Aorta (tissue), 5 donors: ENCODE measurements around the gene TLCD3A. TPM values are rescaled to one million over a fixed set of nuclear protein-coding genes. Genes with fewer than 3 reads are reported as not detected.
A peak's percentile ranks its signal among the peaks of the same experiment; 100 is the strongest.

Experiments used
- ATAC-seq: fragments of 200-7000 bp; cut with Tn5 transposase; one replicate; pipeline ENCODE4 v1.9.1; 2022; ENCODE audit warnings: moderate library complexity; ENCODE audit not compliant: low FRiP score
- DNase-seq, 2 donors: peaks; one replicate each; pipeline ENCODE4 v3.0.0-alpha.2; 2020
- H3K27ac ChIP-seq, 2 donors: one replicate each; pipeline ENCODE4 v1.5.1; 2013; ENCODE audit warnings: low read length in 2 of 2, mild to moderate bottlenecking in 2 of 2, moderate library complexity in 2 of 2, control low read depth in 1 of 2, inconsistent platforms in 1 of 2, low read depth in 1 of 2
- H3K27me3 ChIP-seq, 2 donors: one replicate each; pipeline ENCODE4 v1.6.1; 2013; ENCODE audit warnings: control low read depth in 1 of 2, low read length in 1 of 2, mild to moderate bottlenecking in 1 of 2, moderate library complexity in 1 of 2; ENCODE audit not compliant: insufficient read depth in 2 of 2, control insufficient read depth in 1 of 2
- H3K36me3 ChIP-seq, 2 donors: one replicate each; pipeline ENCODE4 v1.6.1; 2013; ENCODE audit warnings: control low read depth in 1 of 2, low read length in 1 of 2, mild to moderate bottlenecking in 1 of 2; ENCODE audit not compliant: insufficient read depth in 2 of 2, control insufficient read depth in 1 of 2
- H3K4me1 ChIP-seq, 2 donors: one replicate each; pipeline ENCODE4 v1.6.1; 2013; ENCODE audit warnings: low read length in 2 of 2, control low read depth in 1 of 2, mild to moderate bottlenecking in 1 of 2, moderate library complexity in 1 of 2; ENCODE audit not compliant: insufficient read depth in 2 of 2, control insufficient read depth in 1 of 2
- H3K4me3 ChIP-seq, 2 donors: one replicate each; pipeline ENCODE4 v1.5.1; 2013; ENCODE audit warnings: low read length in 2 of 2, control low read depth in 1 of 2, mild to moderate bottlenecking in 1 of 2
- H3K9me3 ChIP-seq: one replicate; pipeline ENCODE4 v1.6.1; 2013; ENCODE audit warnings: mild to moderate bottlenecking, low read length; ENCODE audit not compliant: control insufficient read depth
- WGBS, 2 donors: extraction: QIAGEN DNeasy Blood & Tissue Kit; methylation state at CpG; one replicate each; pipeline ENCODE4 v1.1.7; 2013; 5-methylcytosine and 5-hydroxymethylcytosine counted together
- intact Hi-C, 2 donors: fragments of 100-400 bp; cut with DNase I; formaldehyde crosslinking; loops; one replicate each; pipeline versions ENCODE4 v1.14.2 to v1.15.0; 2022
- polyA plus RNA-seq, 2 donors: library from polyadenylated mRNA; stranded (reverse); fragments of 200-250 nt; gene quantifications; one replicate each; pipeline ENCODE4 v1.2.3, GENCODE V29; 2013
- total RNA-seq, 2 donors: library from RNA; stranded (reverse); fragmentation: NEBNext Ultra II Directional; extraction: Animal tissue kit (Norgen Biotek cat#: 25700); gene quantifications; one replicate each; pipeline ENCODE4 v1.2.1, GENCODE V29; 2021
- donor health status: healthy with polysubstance abuse.
- donor health status: Bipolar disorder and iron deficiency.
- donor health status: DM: no; HTN: no; CAD: no.
- donor health status: DM: no; HTN: no; CAD: no.
- donor health status: DM: yes; HTN: yes; CAD: no.

Gene TLCD3A
- total and polyA plus RNA-seq, 4 donors, result 2.8 to 11.1 (median 6.2) TPM

DNA sequence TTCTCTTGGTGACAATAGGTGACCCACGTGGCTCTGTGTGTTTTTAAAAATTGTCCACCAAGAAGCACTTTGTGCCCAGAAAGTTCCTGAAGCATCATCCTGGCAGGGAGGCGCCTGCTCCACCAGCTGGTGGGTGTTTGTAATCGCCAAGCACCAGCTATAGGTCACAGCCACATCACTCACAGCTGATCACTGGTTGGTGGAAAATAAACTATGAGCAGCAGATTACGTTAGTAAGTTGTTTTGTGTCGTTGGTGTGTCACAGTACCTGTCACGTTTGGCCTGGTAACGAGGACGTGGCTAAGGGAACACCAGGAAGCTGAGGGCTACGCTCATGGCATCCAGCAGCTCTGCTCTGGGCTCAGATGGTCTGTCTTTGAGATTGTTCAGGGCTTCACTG, 59.9 kb downstream of the TLCD3A start:
- H3K4me3 ChIP-seq, result no peak overlapping the region
- no peaks in the 10 kb centered on the region for H3K4me1 ChIP-seq
- H3K36me3 ChIP-seq, result peaks cover 0 to 3% of the 10 kb centered on the region in 2 donors
- ATAC-seq, result no peak
- DNase-seq, result peak in 1 of 2 donors; percentile 26
- no peaks in the 10 kb centered on the region for H3K27me3 ChIP-seq
- no peak overlapping the region for H3K27ac ChIP-seq
- intact Hi-C loops, result loop anchor here in 1 of 2 donors (5.0 kb wide), 1 partner anchor 265 kb away; no protein-coding TSS in a partner anchor
- 69 to 72% methylated on average over 9 of the region's 9 CpGs for WGBS, 2 donors
- no peaks in the 10 kb centered on the region for H3K9me3 ChIP-seq

Other genes starting within 250 kb of the TLCD3A start
- gene VPS53, start 17.8 kb upstream of the TLCD3A start, total RNA-seq, result 10 to 100 TPM; 53.5 to 79.3 TPM
- gene VPS53, start 17.8 kb upstream of the TLCD3A start, polyA plus RNA-seq, result 1 to 10 TPM; 3.6 to 6.2 TPM
- 10 to 100 TPM; 11.7 to 17.2 TPM for gene GEMIN4, start 19.7 kb downstream of the TLCD3A start, total RNA-seq
- 10 to 100 TPM in 1 of 2 donors, 1 to 10 TPM in 1; 5.5 to 18.1 TPM for gene GEMIN4, start 19.7 kb downstream of the TLCD3A start, polyA plus RNA-seq
- gene GLOD4, start 49.7 kb downstream of the TLCD3A start, total RNA-seq, result 10 to 100 TPM; 34.1 to 45.1 TPM
- gene GLOD4, start 49.7 kb downstream of the TLCD3A start, polyA plus RNA-seq, result 10 to 100 TPM; 31.3 to 42.2 TPM
- 1 to 10 TPM; 7.8 to 8.9 TPM for gene MRM3, start 49.8 kb downstream of the TLCD3A start, total RNA-seq
- 1 to 10 TPM; 7.8 to 8.0 TPM for gene MRM3, start 49.8 kb downstream of the TLCD3A start, polyA plus RNA-seq
- 10 to 100 TPM; 23.4 to 41.0 TPM for gene NXN, start 247.2 kb downstream of the TLCD3A start, total RNA-seq
- 10 to 100 TPM; 13.0 to 20.4 TPM for gene NXN, start 247.2 kb downstream of the TLCD3A start, polyA plus RNA-seq